Mesothelial cell of epicardium (in vitro differentiated cells): ENCODE results near the gene SMCP. TPM values are rescaled to one million over a fixed set of nuclear protein-coding genes. Genes with fewer than 3 reads are reported as not detected.

Source experiments
- DNase-seq, 2 experiments: peaks; one replicate each; pipeline ENCODE4 v3.0.0; 2021; ENCODE audit warnings: low spot score in 2 of 2; ENCODE audit not compliant: unreplicated experiment in 2 of 2
- H3K27ac Mint-ChIP-seq: 2 replicates; pipeline ENCODE4 v1.8.0; 2021; ENCODE audit warnings: mixed read lengths
- H3K27me3 Mint-ChIP-seq: 2 replicates; pipeline ENCODE4 v1.8.0; 2021; ENCODE audit warnings: low read depth, mixed read lengths
- H3K36me3 Mint-ChIP-seq: 2 replicates; pipeline ENCODE4 v1.8.0; 2021; ENCODE audit warnings: mixed read lengths
- H3K4me1 Mint-ChIP-seq: 2 replicates; pipeline ENCODE4 v1.8.0; 2021; ENCODE audit warnings: mixed read lengths
- H3K4me3 Mint-ChIP-seq: 2 replicates; pipeline ENCODE4 v1.8.0; 2021; ENCODE audit warnings: mild to moderate bottlenecking, moderate library complexity, mixed read lengths
- H3K9me3 Mint-ChIP-seq: 2 replicates; pipeline ENCODE4 v1.8.0; 2021; ENCODE audit warnings: mixed read lengths
- total RNA-seq: library from RNA; stranded (reverse); gene quantifications from 3 replicates; pipeline ENCODE4 v1.2.1, GENCODE V29; 2021
- TF ChIP-seq, protein P1 (sequence below): fragments of 200-600 bp; sonication (generic); IDR thresholded peaks from one replicate; pipeline ENCODE4 v1.5.0; 2021; ENCODE audit warnings: antibody characterized with exemption; ENCODE audit not compliant: unreplicated experiment

Gene SMCP
- total RNA-seq, 1 donor from 2014 or later: not detected

GRCh38 chr1:152886758-152887409 is 8.8 kb downstream of the SMCP start:
- TF ChIP-seq, protein P1, sequence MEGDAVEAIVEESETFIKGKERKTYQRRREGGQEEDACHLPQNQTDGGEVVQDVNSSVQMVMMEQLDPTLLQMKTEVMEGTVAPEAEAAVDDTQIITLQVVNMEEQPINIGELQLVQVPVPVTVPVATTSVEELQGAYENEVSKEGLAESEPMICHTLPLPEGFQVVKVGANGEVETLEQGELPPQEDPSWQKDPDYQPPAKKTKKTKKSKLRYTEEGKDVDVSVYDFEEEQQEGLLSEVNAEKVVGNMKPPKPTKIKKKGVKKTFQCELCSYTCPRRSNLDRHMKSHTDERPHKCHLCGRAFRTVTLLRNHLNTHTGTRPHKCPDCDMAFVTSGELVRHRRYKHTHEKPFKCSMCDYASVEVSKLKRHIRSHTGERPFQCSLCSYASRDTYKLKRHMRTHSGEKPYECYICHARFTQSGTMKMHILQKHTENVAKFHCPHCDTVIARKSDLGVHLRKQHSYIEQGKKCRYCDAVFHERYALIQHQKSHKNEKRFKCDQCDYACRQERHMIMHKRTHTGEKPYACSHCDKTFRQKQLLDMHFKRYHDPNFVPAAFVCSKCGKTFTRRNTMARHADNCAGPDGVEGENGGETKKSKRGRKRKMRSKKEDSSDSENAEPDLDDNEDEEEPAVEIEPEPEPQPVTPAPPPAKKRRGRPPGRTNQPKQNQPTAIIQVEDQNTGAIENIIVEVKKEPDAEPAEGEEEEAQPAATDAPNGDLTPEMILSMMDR: no peak
- Mint-ChIP-seq H3K27ac (no peak overlapping the region), H3K4me3 (no peak overlapping the region), H3K36me3 (no peaks in the 10 kb centered on the region), H3K27me3 (no peaks in the 10 kb centered on the region), H3K4me1 (no peaks in the 10 kb centered on the region), H3K9me3 (peaks cover 65% of the 10 kb centered on the region)
- no peak for DNase-seq

DNA sequence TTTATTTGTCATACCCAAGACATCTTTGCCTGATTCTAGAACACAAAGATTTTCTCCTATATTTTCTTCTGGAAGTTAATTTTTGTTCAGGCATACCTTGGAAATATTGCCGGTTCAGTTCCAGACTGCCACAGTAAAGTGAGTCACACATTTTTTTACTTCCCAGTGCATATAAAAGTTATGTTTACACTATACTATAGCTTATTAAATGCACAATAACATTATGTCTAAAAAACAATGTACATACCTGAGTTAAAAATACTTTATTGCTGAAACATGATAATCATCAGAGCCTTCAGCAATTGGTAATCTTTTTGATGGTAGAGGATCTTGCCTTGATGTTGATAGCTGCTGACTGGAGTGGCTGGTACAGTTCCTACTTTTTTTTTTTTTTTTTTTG is 10.0 kb downstream of the SMCP start:
- TF ChIP-seq, protein P1: no peak
- Mint-ChIP-seq H3K27me3 (no peaks in the 10 kb centered on the region), H3K4me3 (no peak overlapping the region), H3K4me1 (no peaks in the 10 kb centered on the region), H3K36me3 (no peaks in the 10 kb centered on the region), H3K27ac (no peak overlapping the region), H3K9me3 (peaks cover 72% of the 10 kb centered on the region)
- DNase-seq: no peak

DNA sequence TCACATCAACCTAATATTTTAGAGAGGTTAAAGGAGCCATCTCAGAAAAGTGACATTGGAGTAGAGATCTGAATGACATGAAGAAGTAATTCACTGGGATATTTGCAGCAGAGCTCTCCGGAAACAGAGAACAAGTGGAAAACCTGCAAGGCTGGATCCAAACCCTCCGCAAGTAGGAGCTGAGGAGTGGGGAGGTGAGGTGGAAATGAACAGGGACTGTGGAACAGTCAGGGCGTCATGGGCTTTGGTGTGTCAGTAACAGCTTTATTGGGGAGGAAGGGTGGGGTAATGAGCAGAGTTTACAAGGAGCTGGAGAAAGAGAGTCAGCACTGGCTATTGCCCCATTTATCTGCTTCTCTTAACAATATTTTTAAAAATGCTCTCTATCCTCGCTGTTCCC is 20.9 kb downstream of the SMCP start:
- Mint-ChIP-seq H3K27ac (no peak overlapping the region), H3K4me1 (no peaks in the 10 kb centered on the region), H3K27me3 (no peaks in the 10 kb centered on the region), H3K9me3 (peaks cover 58% of the 10 kb centered on the region), H3K4me3 (no peak overlapping the region), H3K36me3 (no peaks in the 10 kb centered on the region)
- no peak for DNase-seq
- TF ChIP-seq, protein P1: no peak

DNA sequence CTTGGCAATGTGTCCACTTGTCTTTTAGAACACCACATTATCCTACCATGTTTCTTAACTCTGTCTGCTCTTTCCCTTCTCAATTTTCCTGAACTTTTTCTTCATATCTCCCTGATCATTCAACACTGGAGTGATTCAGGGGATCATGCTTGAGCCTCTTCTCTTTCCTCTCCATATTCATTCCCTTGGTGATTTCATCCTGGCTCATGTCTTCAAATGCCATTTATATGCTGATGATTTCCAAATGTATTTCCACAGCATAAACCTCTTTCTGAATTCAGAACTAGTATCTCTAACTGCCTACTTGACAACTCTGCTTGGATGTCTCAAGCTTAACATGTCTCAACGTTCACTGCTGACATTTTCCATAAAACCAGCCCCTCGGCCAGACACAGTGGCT is 21.8 kb downstream of the SMCP start:
- no peaks in the 10 kb centered on the region for H3K36me3 Mint-ChIP-seq
- H3K27ac Mint-ChIP-seq: no peak overlapping the region
- no peaks in the 10 kb centered on the region for H3K4me1 Mint-ChIP-seq
- H3K9me3 Mint-ChIP-seq: peaks cover 54% of the 10 kb centered on the region
- TF ChIP-seq, protein P1: no peak
- no peak for DNase-seq
- H3K4me3 Mint-ChIP-seq: no peak overlapping the region
- H3K27me3 Mint-ChIP-seq: no peaks in the 10 kb centered on the region

- H3K27ac Mint-ChIP-seq: no peak overlapping the region
- no peak for DNase-seq
- peaks cover 53% of the 10 kb centered on the region for H3K9me3 Mint-ChIP-seq
- TF ChIP-seq, protein P1: no peak
- no peaks in the 10 kb centered on the region for H3K36me3 Mint-ChIP-seq
- no peak overlapping the region for H3K4me3 Mint-ChIP-seq
- H3K4me1 Mint-ChIP-seq: no peaks in the 10 kb centered on the region
- H3K27me3 Mint-ChIP-seq: no peaks in the 10 kb centered on the region
Observed at GRCh38 chr1:152901631-152902030, 23.5 kb downstream of the SMCP start.

DNA sequence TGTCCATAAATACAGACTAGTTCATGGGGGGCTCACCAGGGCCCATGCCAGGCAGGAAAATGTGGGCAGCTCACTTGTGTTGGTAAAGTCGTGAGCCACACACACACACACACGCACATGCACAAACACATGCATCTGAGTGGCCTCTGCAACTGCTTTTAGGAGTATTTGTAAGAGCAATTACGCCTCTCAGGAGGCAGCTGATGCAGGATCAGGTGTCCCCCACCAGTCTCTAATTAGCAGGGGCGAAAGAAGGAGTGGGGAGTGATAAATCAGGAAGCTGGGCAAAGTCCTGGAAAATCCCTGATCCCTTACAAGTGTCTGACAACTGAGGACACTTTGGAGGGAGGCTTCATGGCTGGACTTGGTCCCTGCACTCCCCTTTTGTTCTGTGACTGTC is 24.5 kb downstream of the SMCP start:
- Mint-ChIP-seq H3K9me3 (peaks cover 50% of the 10 kb centered on the region), H3K27me3 (no peaks in the 10 kb centered on the region), H3K27ac (no peak overlapping the region), H3K4me3 (no peak overlapping the region), H3K4me1 (no peaks in the 10 kb centered on the region), H3K36me3 (no peaks in the 10 kb centered on the region)
- no peak for DNase-seq
- TF ChIP-seq, protein P1: no peak
